Measurements from ENCODE around the gene GREM2. TPM values are rescaled to one million over a fixed set of nuclear protein-coding genes. Genes with fewer than 3 reads are reported as not detected.

The GREM2 gene
- total RNA-seq, 1 donor from 2014 or later = 0.16 TPM

- no peak for DNase-seq (ENCODE audit: low spot score)
Measured at GRCh38 chr1:240501115-240501514, 110.8 kb downstream of the GREM2 start.

- no peak for DNase-seq (ENCODE audit: low spot score)
Measured at GRCh38 chr1:240500647-240501046, 111.3 kb downstream of the GREM2 start.

GRCh38 chr1:240499012-240499411 lies 112.9 kb downstream of the GREM2 start:
- no peak for DNase-seq (ENCODE audit: low spot score)

- DNase-seq (ENCODE audit: low spot score) = no peak
Measured at GRCh38 chr1:240498335-240498734, 113.6 kb downstream of the GREM2 start.

- no peak for DNase-seq (ENCODE audit: low spot score)
Measured at GRCh38 chr1:240497908-240498307, 114.0 kb downstream of the GREM2 start.

- no peak for DNase-seq (ENCODE audit: low spot score)
Measured at GRCh38 chr1:240496941-240497340, 115.0 kb downstream of the GREM2 start.

GRCh38 chr1:240496356-240496755 lies 115.6 kb downstream of the GREM2 start:
- DNase-seq (ENCODE audit: low spot score) = no peak

- DNase-seq (ENCODE audit: low spot score) = no peak
Measured at GRCh38 chr1:240495601-240496000, 116.4 kb downstream of the GREM2 start.

GRCh38 chr1:240492832-240493440 lies 119.0 kb downstream of the GREM2 start:
- no peak for DNase-seq (ENCODE audit: low spot score)

- DNase-seq (ENCODE audit: low spot score) = no peak
Measured at GRCh38 chr1:240491796-240492195, 120.2 kb downstream of the GREM2 start.

GRCh38 chr1:240491156-240491555 lies 120.8 kb downstream of the GREM2 start:
- DNase-seq (ENCODE audit: low spot score) = no peak

GRCh38 chr1:240487493-240487892 lies 124.5 kb downstream of the GREM2 start:
- no peak for DNase-seq (ENCODE audit: low spot score)

- no peak for DNase-seq (ENCODE audit: low spot score)
Measured at GRCh38 chr1:240486611-240487010, 125.3 kb downstream of the GREM2 start.

- no peak for DNase-seq (ENCODE audit: low spot score)
Measured at GRCh38 chr1:240484804-240485443, 127.0 kb downstream of the GREM2 start.

- DNase-seq (ENCODE audit: low spot score) = no peak
Measured at GRCh38 chr1:240478536-240478935, 133.4 kb downstream of the GREM2 start.

GRCh38 chr1:240475832-240476231 lies 136.1 kb downstream of the GREM2 start:
- DNase-seq (ENCODE audit: low spot score) = no peak

- no peak for DNase-seq (ENCODE audit: low spot score)
Measured at GRCh38 chr1:240474133-240474614, 137.8 kb downstream of the GREM2 start.

GRCh38 chr1:240468656-240469055 lies 143.3 kb downstream of the GREM2 start:
- no peak for DNase-seq (ENCODE audit: low spot score)

GRCh38 chr1:240467895-240468294 lies 144.1 kb downstream of the GREM2 start:
- DNase-seq (ENCODE audit: low spot score) = no peak

- no peak for DNase-seq (ENCODE audit: low spot score)
Measured at GRCh38 chr1:240466509-240466908, 145.4 kb downstream of the GREM2 start.

GRCh38 chr1:240465531-240465940 lies 146.4 kb downstream of the GREM2 start:
- no peak for DNase-seq (ENCODE audit: low spot score)

- no peak for DNase-seq (ENCODE audit: low spot score)
Measured at GRCh38 chr1:240464099-240464498, 147.9 kb downstream of the GREM2 start.

- no peak for DNase-seq (ENCODE audit: low spot score)
Measured at GRCh38 chr1:240462766-240463395, 149.1 kb downstream of the GREM2 start.
